Measurements from ENCODE around the gene SCGB2A2.

SCGB2A2 gene

GRCh38 chr11:62307950-62308349, 38.0 kb downstream of the SCGB2A2 start:
- DNase-seq = no peak

DNA sequence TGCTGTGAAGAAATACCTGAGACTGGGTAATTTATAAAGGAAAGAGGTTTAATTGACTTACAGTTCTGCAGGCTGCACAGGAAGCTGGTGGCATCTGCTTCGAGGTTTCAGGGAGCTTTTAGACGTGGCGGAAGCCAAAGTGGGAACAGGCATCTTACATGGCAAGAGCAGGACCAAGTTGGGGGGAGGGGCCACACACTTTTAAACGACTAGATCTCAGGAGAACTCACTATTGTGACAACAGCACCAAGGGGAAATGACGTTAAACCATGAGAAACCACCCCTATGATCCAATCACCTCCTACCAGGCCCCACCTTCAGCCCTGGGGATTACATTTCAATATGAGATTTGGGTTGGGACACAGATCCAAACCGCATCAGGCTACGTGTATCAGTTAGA, 40.0 kb downstream of the SCGB2A2 start:
- DNase-seq = no peak

- no peak for DNase-seq
Observed at GRCh38 chr11:62315431-62315830, 45.5 kb downstream of the SCGB2A2 start.

DNA sequence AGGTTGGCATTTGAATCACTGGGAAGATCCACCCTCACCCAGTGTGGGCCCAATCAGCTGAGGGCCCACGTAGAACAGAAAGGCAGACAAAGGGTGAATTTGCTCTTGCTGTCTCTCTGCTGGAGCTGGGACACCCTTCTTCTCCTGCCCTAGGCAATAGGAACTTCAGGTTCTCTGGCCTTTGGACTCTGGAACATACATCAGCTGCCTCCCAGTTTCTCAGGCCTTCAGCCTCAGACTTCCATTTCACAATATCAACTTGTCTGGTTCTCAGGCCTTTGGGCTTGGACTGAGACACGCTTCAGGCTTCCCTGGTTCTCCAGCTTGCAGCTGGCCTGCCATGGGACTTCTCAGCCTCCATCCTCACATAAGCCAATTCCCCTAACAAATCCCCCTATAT, 52.6 kb downstream of the SCGB2A2 start:
- no peak for DNase-seq
